ENCODE results near the gene STOM.

GRCh38 chr9:121325387-121325786 lies 44.7 kb downstream of the STOM start:
- TF ChIP-seq CTCF (conservative IDR thresholded peaks at IDR 0.05), result no peak
- no peak for TF ChIP-seq ZFX (IDR thresholded peaks at IDR 0.05)

Measured in C4-2B (cell line).